Activated T-cell treated with anti-CD3 and anti-CD28 coated beads, Interleukin-2, amount 50 U/mL, for 72 hours (primary cell): ENCODE results near the gene MRPL33. TPM values are rescaled to one million over a fixed set of nuclear protein-coding genes. Genes with fewer than 3 reads are reported as not detected.
"Not testable (repeated sequence)": the region's sequence is repeated elsewhere in the genome, so short reads cannot be mapped to it uniquely, and the experiment has no call there.

Source experiments
- ATAC-seq, 2 donors: fragments of 150-1000 bp; cut with Tn5 transposase; replicated peaks in 1 of 2; 2 replicates each; pipeline ENCODE4 v1.10.0; 2021; ENCODE audit warnings: moderate library complexity in 2 of 2, mild to moderate bottlenecking in 1 of 2
- DNase-seq, 2 donors: peaks; one replicate each; pipeline ENCODE4 v3.0.0; 2021 to 2022; ENCODE audit warnings: mixed read lengths in 1 of 2
- H3K27ac Mint-ChIP-seq: one replicate; pipeline ENCODE4 v1.8.0; 2022; ENCODE audit warnings: mild to moderate bottlenecking, moderate library complexity, mixed read lengths
- H3K27me3 Mint-ChIP-seq: one replicate; pipeline ENCODE4 v1.8.0; 2022; ENCODE audit warnings: low read depth, mixed read lengths
- H3K36me3 Mint-ChIP-seq, 2 donors: one replicate each; pipeline ENCODE4 v1.8.0; 2022; ENCODE audit warnings: mixed read lengths in 2 of 2, mild to moderate bottlenecking in 1 of 2; ENCODE audit not compliant: insufficient read depth in 2 of 2
- H3K4me1 Mint-ChIP-seq: one replicate; pipeline ENCODE4 v1.8.0; 2022; ENCODE audit warnings: low read depth, mixed read lengths
- H3K4me3 Mint-ChIP-seq, 2 donors: one replicate each; pipeline ENCODE4 v1.8.0; 2022; ENCODE audit warnings: mild to moderate bottlenecking in 2 of 2, mixed read lengths in 2 of 2, moderate library complexity in 2 of 2
- H3K9me3 Mint-ChIP-seq, 2 donors: one replicate each; pipeline ENCODE4 v1.8.0; 2022; ENCODE audit warnings: mixed read lengths in 2 of 2
- total RNA-seq, 2 donors: library from RNA; stranded (reverse); gene quantifications; one replicate each; pipeline ENCODE4 v1.2.3, GENCODE V29; 2022

The MRPL33 gene
- total RNA-seq, 2 donors from 2014 or later, result 61.3 to 68.1 TPM

DNA sequence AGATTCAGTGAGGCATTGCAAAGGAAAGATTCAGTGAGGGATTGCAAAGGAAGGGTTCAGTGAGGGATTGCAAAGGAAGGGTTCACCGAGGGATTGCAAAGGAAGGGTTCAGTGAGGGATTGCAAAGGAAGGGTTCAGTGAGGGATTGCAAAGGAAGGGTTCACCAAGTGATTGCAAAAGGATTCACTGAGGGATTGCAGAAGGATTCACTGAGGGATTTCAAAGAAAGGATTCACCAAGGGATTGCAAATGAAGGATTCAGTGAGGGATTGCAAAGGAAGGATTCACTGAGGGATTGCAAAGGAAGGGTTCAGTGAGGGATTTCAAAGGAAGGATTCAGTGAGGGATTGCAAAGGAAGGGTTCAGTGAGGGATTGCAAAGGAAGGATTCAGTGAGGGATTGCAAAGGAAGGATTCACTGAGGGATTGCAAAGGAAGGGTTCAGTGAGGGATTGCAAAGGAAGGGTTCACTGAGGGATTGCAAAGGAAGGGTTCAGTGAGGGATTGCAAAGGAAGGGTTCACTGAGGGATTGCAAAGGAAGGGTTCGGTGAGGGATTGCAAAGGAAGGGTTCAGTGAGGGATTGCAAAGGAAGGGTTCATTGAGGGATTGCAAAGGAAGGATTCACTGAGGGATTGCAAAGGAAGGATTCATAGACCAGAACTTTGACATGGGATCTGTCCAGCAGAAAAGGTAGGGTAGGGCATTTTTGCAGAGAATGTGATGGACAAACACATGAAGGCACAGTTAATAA, 22.5 kb upstream of the MRPL33 start:
- not testable (repeated sequence) for DNase-seq, H3K4me3 Mint-ChIP-seq, H3K27ac Mint-ChIP-seq, H3K9me3 Mint-ChIP-seq, ATAC-seq, H3K4me1 Mint-ChIP-seq
- Mint-ChIP-seq H3K27me3 (peaks cover 14% of the 10 kb centered on the region), H3K36me3 (peaks cover 6 to 10% of the 10 kb centered on the region in 2 donors)

DNA sequence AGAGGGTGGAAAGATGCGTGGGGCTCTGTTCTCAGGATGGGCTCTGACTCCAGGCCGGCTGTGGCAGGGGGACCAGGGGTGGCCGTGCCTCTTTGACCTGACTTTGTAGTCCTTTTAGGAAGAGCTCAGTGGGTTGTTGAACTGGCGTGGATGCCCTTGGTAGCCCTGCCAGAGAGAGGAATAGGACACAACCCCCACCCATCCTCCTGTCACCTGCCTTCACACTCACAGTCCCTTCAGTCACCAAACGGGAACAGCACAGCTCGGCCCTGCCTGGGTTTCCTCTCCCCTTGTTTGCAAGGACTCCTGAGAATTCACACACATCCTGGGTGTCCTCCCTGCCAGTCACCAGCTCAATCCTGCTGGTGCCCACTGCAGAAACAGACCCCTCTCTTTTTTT, 20.1 kb upstream of the MRPL33 start:
- Mint-ChIP-seq H3K27ac (no peak overlapping the region), H3K4me3 (no peak overlapping the region), H3K27me3 (peaks cover 14% of the 10 kb centered on the region), H3K9me3 (peaks cover 7 to 8% of the 10 kb centered on the region in 2 donors), H3K4me1 (peaks cover 5% of the 10 kb centered on the region), H3K36me3 (peaks cover 6 to 8% of the 10 kb centered on the region in 2 donors)
- ATAC-seq (no peak), DNase-seq (no peak)

DNA sequence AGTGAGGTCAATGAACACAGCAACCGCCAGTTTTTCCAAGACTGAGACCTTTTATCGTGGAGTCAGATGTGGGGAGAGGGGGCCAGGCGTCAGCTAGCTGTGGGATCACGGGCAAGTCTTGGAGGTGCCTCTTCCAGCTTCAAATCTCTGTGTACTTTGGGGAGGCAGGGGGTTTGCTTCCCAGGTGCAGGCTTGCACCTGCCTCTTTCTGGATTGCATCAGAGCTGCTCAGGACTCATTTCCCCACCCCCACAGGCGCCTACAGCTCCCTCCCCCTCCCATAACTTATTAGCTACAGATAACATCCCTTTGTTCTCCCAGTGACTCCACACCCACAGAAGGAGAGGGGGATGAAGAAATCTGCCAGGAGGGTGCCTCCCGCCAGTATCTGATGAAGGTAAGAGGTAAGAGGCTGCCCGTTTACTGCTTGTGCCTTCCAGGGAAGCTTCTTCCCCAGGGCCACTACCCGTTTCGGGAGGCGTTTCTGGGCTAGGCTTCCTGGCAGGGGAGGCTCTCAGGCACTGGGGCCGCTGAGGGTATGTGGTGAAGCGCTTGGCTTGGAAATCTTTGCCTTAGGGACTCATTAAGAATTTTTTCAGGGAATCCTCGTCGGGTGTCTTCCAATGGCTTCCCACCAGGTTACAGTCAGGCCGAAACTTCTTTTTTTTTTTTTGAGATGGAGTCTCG, 18.8 kb upstream of the MRPL33 start:
- H3K27ac Mint-ChIP-seq, result no peak overlapping the region
- DNase-seq, result no peak
- ATAC-seq, result no peak
- peaks cover 7 to 8% of the 10 kb centered on the region in 2 donors for H3K9me3 Mint-ChIP-seq
- peaks cover 6 to 8% of the 10 kb centered on the region in 2 donors for H3K36me3 Mint-ChIP-seq
- peaks cover 5% of the 10 kb centered on the region for H3K4me1 Mint-ChIP-seq
- peaks cover 14% of the 10 kb centered on the region for H3K27me3 Mint-ChIP-seq
- H3K4me3 Mint-ChIP-seq, result no peak overlapping the region

DNA sequence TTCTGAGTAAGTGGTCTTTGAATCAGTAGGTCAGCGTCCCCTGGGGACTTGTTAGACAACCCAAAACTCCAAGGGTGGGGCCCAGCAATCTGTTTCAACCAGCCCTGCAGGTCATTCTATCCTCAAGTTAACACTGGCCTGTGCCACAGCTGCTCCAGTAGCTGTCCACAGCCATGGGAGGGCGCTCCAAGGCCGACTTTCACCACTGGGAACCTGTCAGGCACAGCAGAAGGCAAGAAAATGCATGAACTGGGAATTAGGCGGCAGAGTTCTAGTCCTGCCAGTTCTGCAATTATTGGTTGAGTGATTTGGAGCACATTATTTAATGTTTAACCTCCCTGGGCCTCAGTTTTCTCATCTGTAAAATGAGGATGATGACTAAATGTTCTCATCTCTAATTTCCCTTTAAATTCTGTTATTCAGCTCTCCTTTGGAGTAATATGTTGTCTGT, 17.4 kb upstream of the MRPL33 start:
- Mint-ChIP-seq H3K9me3 (peaks cover 0 to 2% of the 10 kb centered on the region in 2 donors), H3K4me3 (no peak overlapping the region), H3K4me1 (peaks cover 5% of the 10 kb centered on the region), H3K27ac (peak overlapping the region; percentile 58), H3K27me3 (peaks cover 7% of the 10 kb centered on the region), H3K36me3 (no peaks in the 10 kb centered on the region)
- DNase-seq (peak; percentile 83 to 86), ATAC-seq (peak; percentile 90 to 96)

DNA sequence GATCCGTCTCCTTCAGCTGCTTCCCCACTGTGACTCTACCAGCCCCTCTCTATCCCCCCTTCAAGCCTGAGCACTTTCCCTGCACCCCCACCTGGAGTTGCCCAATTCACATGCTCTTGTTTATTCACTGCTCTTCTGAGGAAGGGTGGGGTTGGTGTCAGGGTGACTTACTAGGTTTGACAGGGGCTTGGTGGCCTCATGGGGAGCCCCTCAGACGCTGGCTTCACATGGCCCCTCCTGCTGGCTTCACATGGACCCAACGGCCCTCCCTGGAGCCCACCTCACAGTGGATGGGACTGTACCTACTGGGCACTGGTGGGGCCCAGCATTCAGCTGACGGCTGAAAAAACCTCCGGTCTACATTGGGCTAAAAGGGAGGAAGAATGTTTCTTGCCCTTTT, 16.7 kb upstream of the MRPL33 start:
- H3K9me3 Mint-ChIP-seq, result no peaks in the 10 kb centered on the region
- no peak overlapping the region for H3K27ac Mint-ChIP-seq
- peaks cover 5% of the 10 kb centered on the region for H3K4me1 Mint-ChIP-seq
- H3K36me3 Mint-ChIP-seq, result no peaks in the 10 kb centered on the region
- H3K4me3 Mint-ChIP-seq, result no peak overlapping the region
- peaks cover 7% of the 10 kb centered on the region for H3K27me3 Mint-ChIP-seq
- ATAC-seq (peak in 1 of 2 donors; percentile 20), DNase-seq (no peak)

DNA sequence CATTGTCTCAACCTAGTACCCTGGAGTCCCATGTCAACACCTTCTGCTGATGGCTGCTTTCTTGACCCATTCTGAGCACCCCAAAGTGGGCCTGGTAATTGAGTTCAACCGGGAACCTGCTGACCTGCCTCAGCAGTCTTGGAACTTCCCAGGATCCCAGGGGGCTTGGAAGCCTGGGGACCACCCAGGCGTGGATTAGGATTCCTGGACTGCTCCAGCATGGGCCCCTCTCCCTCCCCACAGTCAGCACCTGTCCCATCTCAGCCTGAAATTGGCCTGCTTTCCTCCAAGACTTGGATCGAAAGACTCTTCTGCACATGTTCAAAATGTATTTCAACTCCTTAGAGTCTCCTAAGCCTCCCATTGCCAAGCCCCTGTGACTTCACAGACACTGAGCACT, 15.4 kb upstream of the MRPL33 start:
- H3K4me3 Mint-ChIP-seq, result no peak overlapping the region
- no peaks in the 10 kb centered on the region for H3K36me3 Mint-ChIP-seq
- H3K27me3 Mint-ChIP-seq, result peaks cover 7% of the 10 kb centered on the region
- ATAC-seq, result no peak
- no peaks in the 10 kb centered on the region for H3K9me3 Mint-ChIP-seq
- H3K27ac Mint-ChIP-seq, result no peak overlapping the region
- peaks cover 5% of the 10 kb centered on the region for H3K4me1 Mint-ChIP-seq
- no peak for DNase-seq

DNA sequence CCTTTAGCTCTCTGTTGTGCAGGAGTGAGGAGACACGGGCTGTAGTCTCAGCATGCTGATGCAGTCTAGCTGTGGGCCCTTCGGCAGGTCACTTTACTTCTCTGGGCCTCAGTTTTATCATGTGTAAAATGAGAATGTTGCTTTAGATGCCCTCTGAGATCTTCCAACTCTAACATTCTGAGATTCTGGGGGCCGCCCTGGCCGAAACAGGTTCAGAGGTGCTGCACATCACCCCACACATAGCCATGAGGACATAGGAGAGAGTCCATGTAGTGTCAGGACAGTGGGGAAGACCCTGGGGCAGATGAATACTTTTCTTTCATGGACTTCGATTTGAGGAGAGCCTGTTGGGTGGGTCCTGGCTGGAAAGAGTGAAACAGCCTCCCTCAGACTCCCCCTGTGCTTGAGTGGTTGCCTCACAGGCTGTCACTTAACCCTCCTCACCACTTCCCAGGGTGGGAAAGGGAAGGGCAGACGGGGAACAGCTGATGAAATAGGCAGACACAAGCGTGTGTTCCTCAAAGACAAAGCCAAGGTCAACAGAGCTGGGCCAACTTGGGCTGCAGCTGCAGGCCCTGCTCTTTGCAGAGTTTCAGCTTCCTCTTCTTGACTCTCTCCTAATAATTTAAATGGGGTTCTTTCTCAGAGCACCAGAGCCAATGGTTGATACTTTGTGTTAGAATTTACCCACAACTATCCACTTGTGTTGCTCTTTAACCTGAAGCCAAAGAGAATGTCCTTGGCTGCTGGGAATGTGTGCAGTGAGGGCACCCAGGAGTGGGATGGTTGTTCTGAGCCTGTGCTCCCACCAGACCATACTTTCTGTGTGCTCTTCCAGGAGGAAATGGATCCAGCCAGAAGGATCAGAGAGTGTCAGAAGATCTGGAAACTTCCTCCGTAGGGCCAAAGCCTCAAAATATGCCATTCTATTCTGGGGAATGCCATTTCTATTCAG, 14.7 kb upstream of the MRPL33 start:
- H3K9me3 Mint-ChIP-seq, result no peaks in the 10 kb centered on the region
- ATAC-seq (no peak), DNase-seq (no peak)
- peak overlapping the region; percentile 64 for H3K27ac Mint-ChIP-seq
- H3K36me3 Mint-ChIP-seq, result no peaks in the 10 kb centered on the region
- H3K27me3 Mint-ChIP-seq, result peaks cover 5% of the 10 kb centered on the region
- no peak overlapping the region for H3K4me3 Mint-ChIP-seq
- peaks cover 5% of the 10 kb centered on the region for H3K4me1 Mint-ChIP-seq

DNA sequence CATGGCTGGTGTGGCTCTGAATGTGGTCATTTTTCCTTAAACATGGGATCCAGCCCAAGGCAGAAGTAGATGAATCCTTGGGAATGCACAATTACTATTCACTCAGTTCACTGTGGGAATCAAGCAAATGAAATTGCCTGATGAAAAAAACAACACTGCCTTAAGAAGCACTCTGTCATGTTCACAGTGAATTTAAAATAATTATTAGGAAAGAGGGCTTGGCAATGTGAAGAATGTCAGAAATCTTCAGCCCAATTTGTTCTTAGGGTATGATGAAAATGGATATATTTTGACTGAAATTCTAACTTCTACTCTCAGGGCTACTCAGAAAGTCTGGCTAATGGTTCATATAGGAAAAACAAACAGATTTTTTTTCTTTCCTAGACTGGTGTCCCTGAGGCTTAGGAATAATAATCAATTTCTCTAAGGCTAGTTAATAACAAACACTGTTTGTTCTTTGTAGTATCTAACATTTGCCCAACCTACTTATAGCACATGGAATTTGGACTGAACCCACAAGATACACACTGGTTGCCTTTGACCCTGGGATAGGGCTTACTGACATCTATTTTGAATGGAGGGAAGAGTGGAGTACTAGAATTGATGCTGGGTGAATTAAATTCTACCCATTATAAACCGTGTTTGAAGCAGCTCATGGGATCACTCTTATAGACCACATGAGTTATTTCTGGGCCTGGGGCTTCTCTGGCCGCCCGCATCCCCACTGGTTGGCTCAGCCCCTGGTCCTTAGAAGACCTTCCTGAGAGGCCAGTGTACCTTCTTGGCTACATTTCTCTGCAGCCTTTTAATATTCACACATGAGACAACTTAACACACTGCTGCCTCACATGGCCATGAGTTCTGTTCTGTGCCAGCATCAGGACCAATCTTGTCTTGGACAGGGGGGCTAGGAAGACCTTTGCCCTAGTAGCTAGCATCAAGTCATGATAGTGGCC, 8.3 kb upstream of the MRPL33 start:
- no peaks in the 10 kb centered on the region for H3K27me3 Mint-ChIP-seq
- no peak overlapping the region for H3K27ac Mint-ChIP-seq
- no peaks in the 10 kb centered on the region for H3K9me3 Mint-ChIP-seq
- H3K36me3 Mint-ChIP-seq, result no peaks in the 10 kb centered on the region
- no peak for DNase-seq
- ATAC-seq, result no peak
- H3K4me3 Mint-ChIP-seq, result no peak overlapping the region
- peaks cover 13% of the 10 kb centered on the region for H3K4me1 Mint-ChIP-seq

DNA sequence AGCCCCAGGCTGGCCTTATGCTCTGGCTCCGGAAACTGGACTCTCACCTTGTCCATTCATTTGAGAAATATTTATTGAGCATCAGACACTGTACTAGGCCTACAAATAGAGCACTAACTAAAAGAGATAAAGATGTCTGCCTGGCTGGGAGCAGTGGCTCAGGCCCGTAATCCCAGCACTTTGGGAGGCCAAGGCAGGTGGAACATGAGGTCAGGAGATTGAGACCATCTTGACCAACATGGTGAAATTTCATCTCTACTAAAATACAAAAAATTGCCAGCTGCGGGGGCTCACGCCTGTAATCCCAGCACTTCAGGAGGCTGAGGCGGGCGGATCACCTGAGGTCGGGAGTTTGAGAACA, 7.6 kb upstream of the MRPL33 start:
- Mint-ChIP-seq H3K36me3 (no peaks in the 10 kb centered on the region), H3K4me3 (no peak overlapping the region), H3K4me1 (peaks cover 13% of the 10 kb centered on the region), H3K27me3 (no peaks in the 10 kb centered on the region), H3K9me3 (no peaks in the 10 kb centered on the region), H3K27ac (no peak overlapping the region)
- no peak for DNase-seq
- ATAC-seq, result no peak

DNA sequence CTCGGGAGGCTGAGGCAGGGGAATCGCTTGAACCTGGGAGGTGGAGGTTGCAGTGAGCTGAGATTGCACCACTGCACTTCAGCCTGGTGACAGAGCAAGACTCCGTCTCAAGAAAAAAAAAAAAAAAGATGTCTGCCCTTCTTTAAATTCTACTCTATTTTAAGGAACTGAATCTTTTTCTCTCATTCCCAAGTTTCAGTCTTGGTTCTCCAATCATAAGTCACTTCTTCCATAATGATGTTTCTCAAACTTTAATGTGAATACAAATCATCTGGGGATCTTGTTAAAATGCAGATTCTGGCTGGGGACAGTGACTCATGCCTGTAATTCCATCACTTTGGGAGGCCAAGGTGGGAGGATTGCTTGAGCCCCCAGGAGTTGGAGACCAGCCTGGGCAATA, 7.0 kb upstream of the MRPL33 start:
- not testable (repeated sequence) for H3K9me3 Mint-ChIP-seq, H3K27me3 Mint-ChIP-seq, DNase-seq, H3K4me3 Mint-ChIP-seq, ATAC-seq, H3K27ac Mint-ChIP-seq, H3K36me3 Mint-ChIP-seq
- H3K4me1 Mint-ChIP-seq, result peaks cover 13% of the 10 kb centered on the region

DNA sequence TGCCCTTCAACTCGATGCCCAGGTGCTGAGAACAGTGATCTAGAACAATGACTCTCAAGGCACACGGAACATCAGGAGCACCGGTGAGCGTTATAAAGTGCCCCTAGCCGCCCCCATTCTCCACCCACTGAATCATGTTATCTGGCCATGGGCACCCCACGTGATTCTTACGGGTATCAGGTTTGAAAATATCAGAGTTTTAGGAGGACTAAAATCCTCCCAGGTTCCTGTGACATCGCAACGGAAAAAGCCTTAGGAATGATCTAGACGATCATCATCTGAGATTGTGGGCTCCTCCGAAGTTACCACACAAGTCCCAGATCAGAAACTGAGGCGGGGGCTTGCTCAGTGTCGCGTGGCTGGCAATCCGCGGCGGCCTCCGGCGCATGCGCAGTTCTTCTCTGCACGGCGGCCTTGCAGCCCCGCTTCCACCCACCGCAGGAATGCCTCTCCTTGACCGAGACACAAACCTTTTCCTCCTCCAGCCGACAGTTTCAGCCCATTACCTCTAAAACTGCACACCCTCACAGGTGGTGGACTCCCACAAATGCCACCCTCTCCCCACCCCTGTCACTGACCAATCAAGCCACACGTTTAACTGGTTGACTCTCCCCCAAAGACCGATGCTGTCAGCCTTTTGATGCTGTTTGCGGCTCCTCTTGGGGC, 5.8 kb upstream of the MRPL33 start:
- ATAC-seq (peak; percentile 61 to 78), DNase-seq (peak; percentile 40 to 61)
- H3K9me3 Mint-ChIP-seq, result no peaks in the 10 kb centered on the region
- no peaks in the 10 kb centered on the region for H3K27me3 Mint-ChIP-seq
- no peaks in the 10 kb centered on the region for H3K36me3 Mint-ChIP-seq
- H3K4me3 Mint-ChIP-seq, result peak overlapping the region; percentile 48 to 57
- peaks cover 13% of the 10 kb centered on the region for H3K4me1 Mint-ChIP-seq
- H3K27ac Mint-ChIP-seq, result peak overlapping the region; percentile 10

DNA sequence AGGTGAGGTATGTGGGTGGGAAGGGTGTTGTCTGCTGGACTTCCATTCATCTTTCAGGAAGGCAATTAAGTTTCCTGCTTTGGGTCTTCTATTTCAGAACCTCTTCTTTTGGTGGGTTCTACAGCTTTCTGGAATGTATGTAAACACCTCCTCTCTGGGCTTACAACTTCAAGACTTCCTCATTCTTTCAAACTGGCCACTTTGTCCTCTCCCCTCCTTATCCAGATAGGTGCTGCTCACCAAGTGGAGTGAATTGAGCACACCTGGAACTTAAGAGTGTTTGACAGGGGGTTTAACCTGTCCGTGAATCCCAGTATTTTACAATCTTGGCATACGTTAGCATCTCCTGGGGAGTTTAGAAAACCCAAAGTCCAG, 5.2 kb upstream of the MRPL33 start:
- H3K36me3 Mint-ChIP-seq, result no peaks in the 10 kb centered on the region
- no peaks in the 10 kb centered on the region for H3K27me3 Mint-ChIP-seq
- peaks cover 19% of the 10 kb centered on the region for H3K4me1 Mint-ChIP-seq
- ATAC-seq, result no peak
- H3K9me3 Mint-ChIP-seq, result no peaks in the 10 kb centered on the region
- DNase-seq, result no peak
- no peak overlapping the region for H3K27ac Mint-ChIP-seq
- H3K4me3 Mint-ChIP-seq, result peak overlapping the region; percentile 48 to 57
